Skin of body (tissue), 3 donors: ENCODE data around the gene ZHX3. TPM values are rescaled to one million over a fixed set of nuclear protein-coding genes. Genes with fewer than 3 reads are reported as not detected.
"Not testable (repeated sequence)": the region's sequence is repeated elsewhere in the genome, so short reads cannot be mapped to it uniquely, and the experiment has no call there.

Source experiments
- DNase-seq: peaks from one replicate; lab custom pipeline; 2025; lab: John Stamatoyannopoulos, UW
- small RNA-seq: library from RNA; depleted of rRNA; stranded (forward); fragments of <200 nt; gene quantifications from one replicate; pipeline ENCODE3, GENCODE V24; 2014; ENCODE audit warnings: low replicate concordance
- total RNA-seq: library from RNA; depleted of rRNA; stranded (reverse); fragments of >200 nt; gene quantifications from one replicate; pipeline ENCODE4 v1.2.3, GENCODE V29; 2014

The ZHX3 gene
- total RNA-seq, 1 donor from 2014 or later = 11.6 TPM

- peak; percentile 89 for DNase-seq
These were observed 180.6 kb downstream of the ZHX3 start, which contains the start of gene PLCG1 for GRCh38 chr20:41136680-41137613. TSS of gene PLCG1 (plus strand) at chr20:41137543. CDS start at chr20:41137642, 99 bp downstream.

GRCh38 chr20:41135888-41136679 is 181.4 kb downstream of the ZHX3 start:
- DNase-seq = no peak

GRCh38 chr20:41135187-41135887 is 182.2 kb downstream of the ZHX3 start:
- DNase-seq = no peak

- DNase-seq = no peak
These were observed 183.0 kb downstream of the ZHX3 start for GRCh38 chr20:41134362-41135186.

- DNase-seq = peak; percentile 25
These were observed 183.7 kb downstream of the ZHX3 start for GRCh38 chr20:41133709-41134361.

GRCh38 chr20:41132388-41132775 is 185.1 kb downstream of the ZHX3 start:
- DNase-seq = not testable (repeated sequence)

GRCh38 chr20:41131594-41132387 is 185.7 kb downstream of the ZHX3 start:
- no peak for DNase-seq

Small RNA genes within 50 kb of the gene (small RNA-seq; reads per million reads assigned to genes)
- gene AL022394.1 = not detected
- not detected for gene MIR6871
- gene RN7SL615P = not detected

Other genes starting within 250 kb of the ZHX3 start
- gene PLCG1, start 180.2 kb downstream of the ZHX3 start, total RNA-seq = 126 TPM
- gene LPIN3, start 23.1 kb upstream of the ZHX3 start, total RNA-seq = 15.3 TPM
- gene EMILIN3, start 49.1 kb upstream of the ZHX3 start, total RNA-seq = 18.4 TPM